Measurements from ENCODE around the gene IRS1. TPM values are rescaled to one million over a fixed set of nuclear protein-coding genes. Genes with fewer than 3 reads are reported as not detected.

The IRS1 gene
- total RNA-seq, 1 experiment from 2014 or later: 15.0 TPM

DNA sequence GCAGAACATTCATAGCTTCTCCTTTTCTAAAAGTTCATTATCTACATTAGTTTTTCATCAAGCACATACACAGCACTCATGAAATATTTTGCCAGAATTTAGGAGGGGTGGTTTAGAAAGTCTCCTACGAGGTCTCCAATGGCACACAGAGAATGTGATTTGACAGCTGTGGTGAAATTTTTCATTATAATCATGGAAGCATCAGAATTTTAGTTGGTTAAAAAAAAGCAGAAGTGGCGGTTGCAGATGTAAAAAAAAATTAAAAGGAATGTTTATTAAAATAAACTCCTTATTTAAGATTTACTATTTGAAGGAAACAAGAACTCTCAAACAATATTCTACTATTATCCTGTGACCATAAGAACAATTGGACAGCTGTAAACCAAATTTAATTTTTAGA, 25.4 kb upstream of the IRS1 start:
- Histone ChIP-seq H3K9ac (ENCODE audit: extremely low read depth, insufficient read length, low read length) (no peak overlapping the region), H4K8ac (replicated peaks; ENCODE audit: insufficient read length, low read depth, low read length) (no peak overlapping the region), H2BK12ac (ENCODE audit: insufficient read length, low read depth, low read length) (no peak overlapping the region), H3K18ac (ENCODE audit: insufficient read length, low read depth, low read length) (no peak overlapping the region), H2AK5ac (ENCODE audit: insufficient read length, low read length) (no peak overlapping the region), H3K4me1 (ENCODE audit: insufficient read depth, low read length) (no peaks in the 10 kb centered on the region), H3K23ac (ENCODE audit: insufficient read length, low read depth, low read length) (no peak overlapping the region), H3K27ac (ENCODE audit: insufficient read length, low read depth, low read length) (no peak overlapping the region), H2BK120ac (ENCODE audit: low read depth, low read length, poor library complexity, severe bottlenecking) (no peak overlapping the region), H3K79me2 (ENCODE audit: insufficient read depth, low read length) (no peaks in the 10 kb centered on the region), H2BK5ac (ENCODE audit: insufficient read length, low read length) (no peak overlapping the region), H3K27me3 (ENCODE audit: insufficient read depth, low read length) (no peaks in the 10 kb centered on the region), H3K79me1 (ENCODE audit: insufficient read depth, low read depth, low read length, poor library complexity, severe bottlenecking) (no peaks in the 10 kb centered on the region), H2BK15ac (ENCODE audit: low read depth, low read length) (no peak overlapping the region), H2BK20ac (ENCODE audit: low read depth, low read length, poor library complexity, severe bottlenecking) (no peak overlapping the region), H3K23me2 (ENCODE audit: insufficient read length, low read depth, low read length, poor library complexity, severe bottlenecking) (no peaks in the 10 kb centered on the region), H2AFZ (ENCODE audit: low read length) (no peak overlapping the region), H3K56ac (ENCODE audit: insufficient read length, low read depth, low read length) (no peak overlapping the region), H3K4ac (ENCODE audit: low read depth, low read length) (no peak overlapping the region), H3K9me3 (ENCODE audit: control insufficient read depth, low read depth, low read length) (no peaks in the 10 kb centered on the region), H4K20me1 (ENCODE audit: control insufficient read depth, insufficient read depth, insufficient read length) (no peaks in the 10 kb centered on the region), H3T11ph (ENCODE audit: low read length) (no peak overlapping the region), H3K4me2 (ENCODE audit: insufficient read depth, insufficient read length, low read length) (no peak overlapping the region), H3K14ac (ENCODE audit: insufficient read depth, low read length) (no peak overlapping the region), H4K5ac (ENCODE audit: insufficient read length, low read depth, low read length) (no peak overlapping the region), H4K91ac (ENCODE audit: insufficient read length, low read depth, low read length) (no peak overlapping the region)
- Mint-ChIP-seq H3K27ac (no peak overlapping the region), H3K4me1 (no peaks in the 10 kb centered on the region), H3K9me3 (peaks cover 3% of the 10 kb centered on the region in 2 experiments; a peak in 1 of 5 replicates), H3K36me3 (ENCODE audit: insufficient read depth in 1 of 3, low read depth in 3 of 3) (no peaks in the 10 kb centered on the region), H3K4me3 (no peak overlapping the region), H3K27me3 (ENCODE audit: low read depth) (no peaks in the 10 kb centered on the region)
- TF ChIP-seq, protein P1, sequence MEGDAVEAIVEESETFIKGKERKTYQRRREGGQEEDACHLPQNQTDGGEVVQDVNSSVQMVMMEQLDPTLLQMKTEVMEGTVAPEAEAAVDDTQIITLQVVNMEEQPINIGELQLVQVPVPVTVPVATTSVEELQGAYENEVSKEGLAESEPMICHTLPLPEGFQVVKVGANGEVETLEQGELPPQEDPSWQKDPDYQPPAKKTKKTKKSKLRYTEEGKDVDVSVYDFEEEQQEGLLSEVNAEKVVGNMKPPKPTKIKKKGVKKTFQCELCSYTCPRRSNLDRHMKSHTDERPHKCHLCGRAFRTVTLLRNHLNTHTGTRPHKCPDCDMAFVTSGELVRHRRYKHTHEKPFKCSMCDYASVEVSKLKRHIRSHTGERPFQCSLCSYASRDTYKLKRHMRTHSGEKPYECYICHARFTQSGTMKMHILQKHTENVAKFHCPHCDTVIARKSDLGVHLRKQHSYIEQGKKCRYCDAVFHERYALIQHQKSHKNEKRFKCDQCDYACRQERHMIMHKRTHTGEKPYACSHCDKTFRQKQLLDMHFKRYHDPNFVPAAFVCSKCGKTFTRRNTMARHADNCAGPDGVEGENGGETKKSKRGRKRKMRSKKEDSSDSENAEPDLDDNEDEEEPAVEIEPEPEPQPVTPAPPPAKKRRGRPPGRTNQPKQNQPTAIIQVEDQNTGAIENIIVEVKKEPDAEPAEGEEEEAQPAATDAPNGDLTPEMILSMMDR (conservative IDR thresholded peaks at IDR 0.05): no peak
- no CpG with 5 or more reads among the region's 2 CpGs for WGBS (ENCODE audit: extremely low coverage, insufficient read length, low lambda C conversion rate)
- DNase-seq: no peak

All from H9 (cell line).